ENCODE results near the gene KEL. TPM values are rescaled to one million over a fixed set of nuclear protein-coding genes. Genes with fewer than 3 reads are reported as not detected.

KEL gene
- total RNA-seq, 4 donors from 2014 or later: 0.51 to 0.88 TPM; not detected in 2

- no peak for TF ChIP-seq CTCF (IDR thresholded peaks at IDR 0.05; ENCODE audit: low read depth)
These were observed 1.1 kb downstream of the KEL start for GRCh38 chr7:142960955-142961512.

- TF ChIP-seq CTCF (IDR thresholded peaks at IDR 0.05; ENCODE audit: low read depth): no peak
These were observed 3.0 kb downstream of the KEL start for GRCh38 chr7:142959202-142959601.

- TF ChIP-seq CTCF (IDR thresholded peaks at IDR 0.05; ENCODE audit: low read depth): no peak
These were observed 4.4 kb downstream of the KEL start for GRCh38 chr7:142957723-142958122.

- no peak for TF ChIP-seq CTCF (IDR thresholded peaks at IDR 0.05; ENCODE audit: low read depth)
These were observed 5.1 kb downstream of the KEL start for GRCh38 chr7:142956951-142957623.

- TF ChIP-seq CTCF (IDR thresholded peaks at IDR 0.05; ENCODE audit: low read depth): no peak
These were observed 7.4 kb downstream of the KEL start for GRCh38 chr7:142954680-142955268.

- TF ChIP-seq CTCF (IDR thresholded peaks at IDR 0.05; ENCODE audit: low read depth): no peak
These were observed 11.9 kb downstream of the KEL start for GRCh38 chr7:142950235-142950634.

GRCh38 chr7:142948603-142949002 is 13.6 kb downstream of the KEL start:
- no peak for TF ChIP-seq CTCF (IDR thresholded peaks at IDR 0.05; ENCODE audit: low read depth)

All from subcutaneous adipose tissue (tissue), 4 donors.